Keratinocyte (primary cell): Measurements from ENCODE around the gene PALMD. TPM values are rescaled to one million over a fixed set of nuclear protein-coding genes. Genes with fewer than 3 reads are reported as not detected.

Experiments used
- DNase-seq: peaks from one replicate; pipeline ENCODE4 v3.0.0-alpha.2; 2011; ENCODE audit warnings: low read depth, missing footprints, low spot score
- FAIRE-seq: peaks from 2 replicates; lab custom pipeline; 2011; peaks lifted over from hg19 to GRCh38; lab: Jason Lieb, UNC
- H2AFZ ChIP-seq: 2 replicates; pipeline ENCODE4 v1.6.0; 2012; ENCODE audit warnings: low read length, control low read depth, inconsistent platforms; ENCODE audit not compliant: control insufficient read depth
- H3K27ac ChIP-seq: 2 replicates; pipeline ENCODE4 v1.5.1; 2011; ENCODE audit warnings: low read length; ENCODE audit not compliant: control insufficient read depth, insufficient read depth
- H3K27me3 ChIP-seq: 3 replicates; pipeline ENCODE4 v1.6.0; 2011; ENCODE audit warnings: low read length; ENCODE audit not compliant: control insufficient read depth, insufficient read depth; ENCODE audit errors: extremely low read depth
- H3K36me3 ChIP-seq, 2 experiments: 2 replicates in 1 of 2; 3 replicates in 1 of 2; pipeline ENCODE4 v1.5.1; 2011; ENCODE audit warnings: low read length in 2 of 2, mild to moderate bottlenecking in 1 of 2; ENCODE audit not compliant: control insufficient read depth in 2 of 2, insufficient read depth in 2 of 2; ENCODE audit errors: extremely low read depth in 1 of 2
- H3K4me1 ChIP-seq: 3 replicates; pipeline ENCODE4 v1.5.1; 2011; ENCODE audit warnings: low read length; ENCODE audit not compliant: control insufficient read depth, insufficient read depth; ENCODE audit errors: extremely low read depth
- H3K4me2 ChIP-seq: 3 replicates; pipeline ENCODE4 v1.6.0; 2011; ENCODE audit warnings: low read depth, low read length; ENCODE audit not compliant: control insufficient read depth, insufficient read depth; ENCODE audit errors: extremely low read depth
- H3K4me3 ChIP-seq, 3 experiments: fragments of 200-600 bp in 1 of 3; sonication (generic) in 1 of 3; 2 replicates in 2 of 3; 3 replicates in 1 of 3; pipeline ENCODE4 v1.5.1; 2011 to 2016; ENCODE audit warnings: low read length in 3 of 3, mild to moderate bottlenecking in 3 of 3, control low read depth in 2 of 3, inconsistent platforms in 1 of 3, low read depth in 1 of 3, mixed read lengths in 1 of 3, mixed run types in 1 of 3, moderate library complexity in 1 of 3; ENCODE audit not compliant: control insufficient read depth in 2 of 3, insufficient read depth in 2 of 3; ENCODE audit errors: extremely low read depth in 1 of 3
- H3K79me2 ChIP-seq: 2 replicates; pipeline ENCODE4 v1.6.0; 2012; ENCODE audit warnings: low read length; ENCODE audit not compliant: control insufficient read depth, insufficient read depth
- H3K9ac ChIP-seq: 3 replicates; pipeline ENCODE4 v1.6.0; 2011; ENCODE audit warnings: low read length; ENCODE audit not compliant: control insufficient read depth, insufficient read depth; ENCODE audit errors: extremely low read depth
- H3K9me1 ChIP-seq: 3 replicates; pipeline ENCODE4 v1.6.0; 2011; ENCODE audit warnings: low read length; ENCODE audit not compliant: control insufficient read depth, insufficient read depth; ENCODE audit errors: extremely low read depth
- H3K9me3 ChIP-seq: 2 replicates; pipeline ENCODE4 v1.5.1; 2012; ENCODE audit warnings: low read depth, low read length; ENCODE audit not compliant: control insufficient read depth
- H4K20me1 ChIP-seq: 3 replicates; pipeline ENCODE4 v1.6.0; 2011; ENCODE audit warnings: low read length; ENCODE audit not compliant: control insufficient read depth, insufficient read depth; ENCODE audit errors: extremely low read depth
- EZH2 ChIP-seq: IDR thresholded peaks from one replicate; pipeline ENCODE4 v1.6.1; 2012; ENCODE audit warnings: inconsistent platforms, mild to moderate bottlenecking, low read length, moderate library complexity
- dilution Hi-C: fragments of 300-500 bp; cut with MboI; formaldehyde crosslinking; loops from one replicate; pipeline ENCODE4 v1.7.0; 2020; ENCODE audit warnings: low sequenced_read_pairs; ENCODE audit not compliant: extremely low pct_ligation_motif_present
- polyA plus RNA-seq, 5 experiments: library from polyadenylated mRNA; depleted of rRNA in 3 of 5; stranded (reverse) in 3 of 5; stranded (forward) in 1 of 5; unstranded in 1 of 5; fragments of >200 nt; gene quantifications; 1 replicate in 1 of 5; 2 replicates in 3 of 5; 3 replicates in 1 of 5; pipeline versions ENCODE4 v1.2.1 to v1.2.3, GENCODE V29; 2011 to 2012; ENCODE audit warnings: missing spikeins in 2 of 5, low read depth in 1 of 5, low replicate concordance in 1 of 5
- TF ChIP-seq, protein P1 (sequence below), 3 experiments: IDR thresholded peaks in 1 of 3; conservative IDR thresholded peaks in 1 of 3; optimal IDR thresholded peaks in 1 of 3; 2 replicates in 2 of 3; 3 replicates in 1 of 3; pipeline versions ENCODE3 to v1.5.1; 2011; ENCODE audit warnings: low read length in 3 of 3, mild to moderate bottlenecking in 3 of 3, moderate library complexity in 2 of 3, control low read depth in 1 of 3, inconsistent platforms in 1 of 3; ENCODE audit not compliant: insufficient read depth in 2 of 3; ENCODE audit errors: extremely low read depth in 1 of 3

PALMD gene
- polyA plus RNA-seq, 1 donor (not counting 4 experiments of a cell fraction or from before 2014, with no cell fraction given) = 6.8 TPM

DNA sequence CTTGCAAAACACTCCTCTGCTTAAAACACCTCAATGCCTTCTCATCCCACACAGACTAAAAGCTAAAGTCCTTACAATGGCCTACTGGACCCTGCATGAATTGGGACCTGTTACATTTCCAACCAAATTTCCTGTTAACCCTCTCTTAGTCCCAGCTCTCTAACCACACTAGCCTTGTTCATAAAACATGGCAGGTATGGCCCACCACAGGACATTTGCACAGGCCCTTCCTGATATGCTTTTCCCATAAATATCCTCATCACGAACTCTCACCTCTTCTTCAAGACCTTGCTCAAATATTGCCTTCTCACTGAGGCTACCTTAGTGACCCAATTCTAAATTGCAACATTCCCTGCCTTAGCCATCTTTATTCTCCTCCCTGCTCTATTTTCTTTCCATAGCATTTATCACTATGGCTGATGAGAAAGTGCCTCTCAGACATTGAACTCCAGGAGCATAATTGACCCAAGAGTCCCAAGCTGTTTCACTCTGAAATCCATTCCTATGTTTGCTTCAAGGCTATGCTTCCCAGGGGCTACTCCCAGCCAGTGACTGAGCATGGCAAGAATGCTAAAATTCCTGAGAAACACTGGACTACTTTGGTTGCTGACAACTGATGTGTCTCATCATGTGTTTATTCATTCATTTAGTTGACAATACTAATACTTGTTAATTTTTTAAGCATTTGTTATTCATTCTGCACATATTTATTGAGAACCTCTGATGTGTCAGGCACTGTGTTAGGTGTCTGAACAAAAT is 2.7 kb upstream of the PALMD start:
- Histone ChIP-seq H3K4me3 (no peak overlapping the region), H3K9me1 (no peaks in the 10 kb centered on the region), H3K79me2 (no peaks in the 10 kb centered on the region), H4K20me1 (no peaks in the 10 kb centered on the region), H2AFZ (no peak overlapping the region), H3K4me1 (peaks cover 40% of the 10 kb centered on the region), H3K9ac (no peak overlapping the region), H3K27me3 (no peaks in the 10 kb centered on the region), H3K27ac (no peak overlapping the region), H3K4me2 (no peak overlapping the region), H3K9me3 (no peaks in the 10 kb centered on the region), H3K36me3 (no peaks in the 10 kb centered on the region)
- TF ChIP-seq, protein P1, sequence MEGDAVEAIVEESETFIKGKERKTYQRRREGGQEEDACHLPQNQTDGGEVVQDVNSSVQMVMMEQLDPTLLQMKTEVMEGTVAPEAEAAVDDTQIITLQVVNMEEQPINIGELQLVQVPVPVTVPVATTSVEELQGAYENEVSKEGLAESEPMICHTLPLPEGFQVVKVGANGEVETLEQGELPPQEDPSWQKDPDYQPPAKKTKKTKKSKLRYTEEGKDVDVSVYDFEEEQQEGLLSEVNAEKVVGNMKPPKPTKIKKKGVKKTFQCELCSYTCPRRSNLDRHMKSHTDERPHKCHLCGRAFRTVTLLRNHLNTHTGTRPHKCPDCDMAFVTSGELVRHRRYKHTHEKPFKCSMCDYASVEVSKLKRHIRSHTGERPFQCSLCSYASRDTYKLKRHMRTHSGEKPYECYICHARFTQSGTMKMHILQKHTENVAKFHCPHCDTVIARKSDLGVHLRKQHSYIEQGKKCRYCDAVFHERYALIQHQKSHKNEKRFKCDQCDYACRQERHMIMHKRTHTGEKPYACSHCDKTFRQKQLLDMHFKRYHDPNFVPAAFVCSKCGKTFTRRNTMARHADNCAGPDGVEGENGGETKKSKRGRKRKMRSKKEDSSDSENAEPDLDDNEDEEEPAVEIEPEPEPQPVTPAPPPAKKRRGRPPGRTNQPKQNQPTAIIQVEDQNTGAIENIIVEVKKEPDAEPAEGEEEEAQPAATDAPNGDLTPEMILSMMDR (optimal IDR thresholded peaks at IDR 0.05 in 1 of 3, IDR thresholded peaks at IDR 0.05 in 1 of 3, conservative IDR thresholded peaks at IDR 0.05 in 1 of 3; ENCODE audit: extremely low read depth in 1 of 3, insufficient read depth in 2 of 3, low read length in 3 of 3) = no peak
- no peak for TF ChIP-seq EZH2
- no peak for DNase-seq
- FAIRE-seq = no peak
- dilution Hi-C loops = no loop called here

DNA sequence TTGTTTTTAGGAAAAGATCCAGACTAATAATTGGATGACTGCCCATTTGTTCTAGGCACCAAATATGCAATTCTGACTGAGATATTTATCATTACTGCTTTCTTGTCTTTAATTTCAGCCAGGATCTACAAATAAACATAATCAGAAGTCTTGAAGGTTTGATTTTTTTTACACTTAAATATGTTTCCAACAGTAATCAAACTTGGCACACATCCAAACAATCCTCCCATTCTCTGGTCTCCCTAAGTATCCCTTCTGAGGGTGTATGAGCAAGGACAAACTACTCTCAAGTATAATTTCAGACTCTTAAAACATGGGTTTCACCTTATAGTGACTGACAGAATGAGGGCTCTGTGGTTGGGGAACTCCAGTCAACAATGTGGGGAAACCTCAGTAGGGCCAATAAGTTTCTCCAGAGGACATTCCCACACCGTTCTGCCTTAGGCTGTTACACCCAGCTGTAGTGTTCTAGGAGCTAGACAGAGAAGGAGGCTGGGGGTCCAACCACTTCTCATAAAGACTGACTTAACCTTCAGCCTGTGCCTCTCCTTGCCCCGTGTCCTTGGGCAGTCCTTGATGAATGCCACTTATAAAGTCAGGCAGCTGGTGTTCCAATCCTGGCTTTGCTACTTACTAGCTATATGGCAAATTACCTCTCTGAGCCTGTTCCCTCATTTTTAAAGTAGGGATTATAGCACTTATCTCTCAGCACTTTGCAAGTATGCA is 1.5 kb upstream of the PALMD start:
- FAIRE-seq (peak; percentile 44), DNase-seq (no peak)
- dilution Hi-C loops = no loop called here
- Histone ChIP-seq H3K79me2 (no peaks in the 10 kb centered on the region), H4K20me1 (no peaks in the 10 kb centered on the region), H3K27me3 (no peaks in the 10 kb centered on the region), H3K36me3 (no peaks in the 10 kb centered on the region), H3K9ac (no peak overlapping the region), H2AFZ (peak overlapping the region; percentile 9), H3K4me1 (peaks cover 42% of the 10 kb centered on the region), H3K4me3 (no peak overlapping the region), H3K4me2 (peak overlapping the region; percentile 90), H3K9me1 (no peaks in the 10 kb centered on the region), H3K9me3 (no peaks in the 10 kb centered on the region), H3K27ac (peak overlapping the region; percentile 89)
- TF ChIP-seq EZH2 = no peak
- TF ChIP-seq, protein P1 (optimal IDR thresholded peaks at IDR 0.05 in 1 of 3, IDR thresholded peaks at IDR 0.05 in 1 of 3, conservative IDR thresholded peaks at IDR 0.05 in 1 of 3; ENCODE audit: extremely low read depth in 1 of 3, insufficient read depth in 2 of 3, low read length in 3 of 3) = no peak
